Measurements from ENCODE around the gene C1QTNF8.
"Not testable (repeated sequence)": the region's sequence is repeated elsewhere in the genome, so short reads cannot be mapped to it uniquely, and the experiment has no call there.

C1QTNF8 gene

GRCh38 chr16:1089822-1090619 is 6.0 kb downstream of the C1QTNF8 start:
- peaks cover 15 to 17% of the 10 kb centered on the region in 2 donors for H3K4me1 ChIP-seq (ENCODE audit: control insufficient read depth in 2 of 2, insufficient read depth in 1 of 2, low read depth in 1 of 2, low read length in 2 of 2)
- no peak overlapping the region for H3K27ac ChIP-seq (replicated peaks; ENCODE audit: low read length)
- no peak overlapping the region for H2BK12ac ChIP-seq (ENCODE audit: low read length)
- no peaks in the 10 kb centered on the region for H3K36me3 ChIP-seq (replicated peaks in 1 of 2; ENCODE audit: control insufficient read depth in 2 of 2, insufficient read depth in 2 of 2, low read length in 2 of 2)
- no peak overlapping the region for H3K23ac ChIP-seq (ENCODE audit: low read depth, low read length, poor library complexity)
- H4K8ac ChIP-seq (ENCODE audit: low read depth, low read length) = peak overlapping the region; percentile 82
- no peak for DNase-seq (ENCODE audit: low spot score)
- peak overlapping the region; percentile 30 for H3K9ac ChIP-seq (ENCODE audit: low read depth, low read length, poor library complexity)
- peaks cover 2 to 5% of the 10 kb centered on the region in 2 donors for H3K9me3 ChIP-seq (replicated peaks in 1 of 2; ENCODE audit: control insufficient read depth in 2 of 2, insufficient read depth in 1 of 2, low read depth in 1 of 2, low read length in 2 of 2)
- peak overlapping the region; percentile 96 for H2AK5ac ChIP-seq (ENCODE audit: low read depth, low read length)
- peak overlapping the region; percentile 60 for H2BK5ac ChIP-seq (ENCODE audit: low read length)
- H3K79me1 ChIP-seq (ENCODE audit: low read depth, low read length) = no peaks in the 10 kb centered on the region
- H2BK120ac ChIP-seq (ENCODE audit: low read depth, low read length) = peak overlapping the region; percentile 91
- H2AFZ ChIP-seq (ENCODE audit: low read length) = peak overlapping the region; percentile 73
- no peaks in the 10 kb centered on the region for H3K27me3 ChIP-seq (ENCODE audit: control insufficient read depth in 3 of 3, insufficient read depth in 3 of 3, low read depth in 1 of 3, low read length in 3 of 3)
- H3K18ac ChIP-seq (ENCODE audit: low read length) = peak overlapping the region; percentile 99
- peak overlapping the region; percentile 82 for H3K14ac ChIP-seq (ENCODE audit: low read length)
- no peak overlapping the region for H4K91ac ChIP-seq (ENCODE audit: low read depth, low read length, poor library complexity)
- no peak overlapping the region for H3K4me2 ChIP-seq (ENCODE audit: insufficient read depth, low read length, poor library complexity, severe bottlenecking)
- no peak overlapping the region for H3K4me3 ChIP-seq (ENCODE audit: low read length in 2 of 2)
- WGBS, 2 donors (ENCODE audit: extremely low coverage in 2 of 2, insufficient read length in 2 of 2, insufficient replicate concordance in 1 of 2) = no CpG with 5 or more reads among the region's 38 CpGs
- peak overlapping the region; percentile 38 for H3K4ac ChIP-seq (ENCODE audit: low read length)
- peak overlapping the region; percentile 99 for H2BK15ac ChIP-seq (ENCODE audit: low read length)

GRCh38 chr16:1089439-1089821 is 6.6 kb downstream of the C1QTNF8 start:
- peaks cover 0 to 2% of the 10 kb centered on the region in 2 donors for H3K36me3 ChIP-seq (replicated peaks in 1 of 2; ENCODE audit: control insufficient read depth in 2 of 2, insufficient read depth in 2 of 2, low read length in 2 of 2)
- H3K4me3 ChIP-seq (ENCODE audit: low read length in 2 of 2) = no peak overlapping the region
- no peak overlapping the region for H2AFZ ChIP-seq (ENCODE audit: low read length)
- H2AK5ac ChIP-seq (ENCODE audit: low read depth, low read length) = peak overlapping the region; percentile 96
- WGBS, 2 donors (ENCODE audit: extremely low coverage in 2 of 2, insufficient read length in 2 of 2, insufficient replicate concordance in 1 of 2) = no CpG with 5 or more reads among the region's 17 CpGs
- H3K23ac ChIP-seq (ENCODE audit: low read depth, low read length, poor library complexity) = no peak overlapping the region
- peak overlapping the region; percentile 90 for H3K18ac ChIP-seq (ENCODE audit: low read length)
- H2BK15ac ChIP-seq (ENCODE audit: low read length) = peak overlapping the region; percentile 81
- H3K27ac ChIP-seq (replicated peaks; ENCODE audit: low read length) = no peak overlapping the region
- H3K27me3 ChIP-seq (ENCODE audit: control insufficient read depth in 3 of 3, insufficient read depth in 3 of 3, low read depth in 1 of 3, low read length in 3 of 3) = no peaks in the 10 kb centered on the region
- no peak overlapping the region for H3K9ac ChIP-seq (ENCODE audit: low read depth, low read length, poor library complexity)
- H3K4me2 ChIP-seq (ENCODE audit: insufficient read depth, low read length, poor library complexity, severe bottlenecking) = no peak overlapping the region
- peak overlapping the region; percentile 81 for H2BK120ac ChIP-seq (ENCODE audit: low read depth, low read length)
- peak overlapping the region; percentile 21 for H3K14ac ChIP-seq (ENCODE audit: low read length)
- peak overlapping the region; percentile 22 for H2BK12ac ChIP-seq (ENCODE audit: low read length)
- DNase-seq (ENCODE audit: low spot score) = no peak
- peaks cover 8 to 10% of the 10 kb centered on the region in 2 donors for H3K9me3 ChIP-seq (replicated peaks in 1 of 2; ENCODE audit: control insufficient read depth in 2 of 2, insufficient read depth in 1 of 2, low read depth in 1 of 2, low read length in 2 of 2)
- peaks cover 15 to 17% of the 10 kb centered on the region in 2 donors for H3K4me1 ChIP-seq (ENCODE audit: control insufficient read depth in 2 of 2, insufficient read depth in 1 of 2, low read depth in 1 of 2, low read length in 2 of 2)
- no peak overlapping the region for H4K8ac ChIP-seq (ENCODE audit: low read depth, low read length)
- peaks cover 2% of the 10 kb centered on the region for H3K79me1 ChIP-seq (ENCODE audit: low read depth, low read length)
- H2BK5ac ChIP-seq (ENCODE audit: low read length) = no peak overlapping the region
- H3K4ac ChIP-seq (ENCODE audit: low read length) = no peak overlapping the region
- H4K91ac ChIP-seq (ENCODE audit: low read depth, low read length, poor library complexity) = no peak overlapping the region

GRCh38 chr16:1088295-1089170 is 7.5 kb downstream of the C1QTNF8 start:
- Histone ChIP-seq H3K79me1 (ENCODE audit: low read depth, low read length) (peaks cover 2% of the 10 kb centered on the region), H2BK120ac (ENCODE audit: low read depth, low read length) (peak overlapping the region; percentile 81), H2BK5ac (ENCODE audit: low read length) (peak overlapping the region; percentile 39), H3K9ac (ENCODE audit: low read depth, low read length, poor library complexity) (no peak overlapping the region), H3K23ac (ENCODE audit: low read depth, low read length, poor library complexity) (no peak overlapping the region), H3K18ac (ENCODE audit: low read length) (peak overlapping the region; percentile 35), H3K4me2 (ENCODE audit: insufficient read depth, low read length, poor library complexity, severe bottlenecking) (no peak overlapping the region), H3K4me1 (ENCODE audit: control insufficient read depth in 2 of 2, insufficient read depth in 1 of 2, low read depth in 1 of 2, low read length in 2 of 2) (peaks cover 15 to 17% of the 10 kb centered on the region in 2 donors), H2AK5ac (ENCODE audit: low read depth, low read length) (peak overlapping the region; percentile 96), H3K4me3 (ENCODE audit: low read length in 2 of 2) (no peak overlapping the region), H4K91ac (ENCODE audit: low read depth, low read length, poor library complexity) (no peak overlapping the region), H3K27ac (replicated peaks; ENCODE audit: low read length) (no peak overlapping the region), H2BK15ac (ENCODE audit: low read length) (peak overlapping the region; percentile 81), H4K8ac (ENCODE audit: low read depth, low read length) (no peak overlapping the region), H3K36me3 (replicated peaks in 1 of 2; ENCODE audit: control insufficient read depth in 2 of 2, insufficient read depth in 2 of 2, low read length in 2 of 2) (peaks cover 0 to 2% of the 10 kb centered on the region in 2 donors), H2AFZ (ENCODE audit: low read length) (no peak overlapping the region), H3K4ac (ENCODE audit: low read length) (no peak overlapping the region), H2BK12ac (ENCODE audit: low read length) (peak overlapping the region; percentile 73), H3K14ac (ENCODE audit: low read length) (no peak overlapping the region), H3K9me3 (replicated peaks in 1 of 2; ENCODE audit: control insufficient read depth in 2 of 2, insufficient read depth in 1 of 2, low read depth in 1 of 2, low read length in 2 of 2) (peaks cover 12 to 14% of the 10 kb centered on the region in 2 donors), H3K27me3 (ENCODE audit: control insufficient read depth in 3 of 3, insufficient read depth in 3 of 3, low read depth in 1 of 3, low read length in 3 of 3) (no peaks in the 10 kb centered on the region)
- WGBS, 2 donors (ENCODE audit: extremely low coverage in 2 of 2, insufficient read length in 2 of 2, insufficient replicate concordance in 1 of 2) = no CpG with 5 or more reads among the region's 40 CpGs
- DNase-seq (ENCODE audit: low spot score) = no peak

- DNase-seq (ENCODE audit: low spot score); H4K8ac ChIP-seq (ENCODE audit: low read depth, low read length); H2BK120ac ChIP-seq (ENCODE audit: low read depth, low read length); H3K14ac ChIP-seq (ENCODE audit: low read length); H2BK5ac ChIP-seq (ENCODE audit: low read length); H3K4me2 ChIP-seq (ENCODE audit: insufficient read depth, low read length, poor library complexity, severe bottlenecking); H2BK12ac ChIP-seq (ENCODE audit: low read length); H2AFZ ChIP-seq (ENCODE audit: low read length); H3K79me1 ChIP-seq (ENCODE audit: low read depth, low read length); H3K23ac ChIP-seq (ENCODE audit: low read depth, low read length, poor library complexity); H3K9ac ChIP-seq (ENCODE audit: low read depth, low read length, poor library complexity); H3K18ac ChIP-seq (ENCODE audit: low read length); H3K4me3 ChIP-seq (ENCODE audit: low read length in 2 of 2); H2AK5ac ChIP-seq (ENCODE audit: low read depth, low read length); H4K91ac ChIP-seq (ENCODE audit: low read depth, low read length, poor library complexity); H2BK15ac ChIP-seq (ENCODE audit: low read length); H3K36me3 ChIP-seq (replicated peaks in 1 of 2; ENCODE audit: control insufficient read depth in 2 of 2, insufficient read depth in 2 of 2, low read length in 2 of 2); H3K27ac ChIP-seq (replicated peaks; ENCODE audit: low read length); H3K4ac ChIP-seq (ENCODE audit: low read length): not testable (repeated sequence)
- no CpG with 5 or more reads among the region's 10 CpGs for WGBS, 2 donors (ENCODE audit: extremely low coverage in 2 of 2, insufficient read length in 2 of 2, insufficient replicate concordance in 1 of 2)
- peaks cover 0 to 13% (median 0%) of the 10 kb centered on the region in 3 experiments for H3K27me3 ChIP-seq (ENCODE audit: control insufficient read depth in 3 of 3, insufficient read depth in 3 of 3, low read depth in 1 of 3, low read length in 3 of 3)
- peaks cover 16% of the 10 kb centered on the region in 2 donors for H3K4me1 ChIP-seq (ENCODE audit: control insufficient read depth in 2 of 2, insufficient read depth in 1 of 2, low read depth in 1 of 2, low read length in 2 of 2)
- H3K9me3 ChIP-seq (replicated peaks in 1 of 2; ENCODE audit: control insufficient read depth in 2 of 2, insufficient read depth in 1 of 2, low read depth in 1 of 2, low read length in 2 of 2) = peaks cover 12 to 14% of the 10 kb centered on the region in 2 donors
Observed at GRCh38 chr16:1086443-1086842, 9.6 kb downstream of the C1QTNF8 start.

Measured in neuronal stem cell (in vitro differentiated cells).